GM23248 (cell line): ENCODE results near the gene RFC4.

ENCODE experiments used
- EZH2 ChIP-seq: fragments of 200-600 bp; sonication (generic); IDR thresholded peaks from 2 replicates; pipeline ENCODE4 v1.6.1; 2018; ENCODE audit warnings: antibody characterized with exemption, mild to moderate bottlenecking; ENCODE audit not compliant: insufficient read depth, poor library complexity, severe bottlenecking
- EZH2phosphoT487 ChIP-seq: fragments of 200-600 bp; sonication (generic); IDR thresholded peaks from 2 replicates; pipeline ENCODE4 v1.6.1; 2018; ENCODE audit warnings: antibody characterized with exemption, moderate library complexity, mild to moderate bottlenecking, low read depth; ENCODE audit not compliant: insufficient read depth

GRCh38 chr3:186825872-186826409 lies 19.7 kb upstream of the RFC4 start:
- TF ChIP-seq EZH2 (no peak), EZH2phosphoT487 (no peak)
